GM18505 (cell line): Measurements from ENCODE around the gene MERTK.

Source experiments
- ATAC-seq: cut with Tn5 transposase; IDR thresholded peaks from one replicate; pipeline ENCODE4 v1.9.1; 2021; ENCODE audit not compliant: unreplicated experiment
- POLR2A ChIP-seq: IDR thresholded peaks from 4 replicates; pipeline ENCODE4 v1.6.1; 2011; ENCODE audit warnings: borderline replicate concordance; ENCODE audit not compliant: insufficient read depth, insufficient read length; ENCODE audit errors: extremely low read depth

Gene MERTK

GRCh38 chr2:112007493-112007892, 109.1 kb downstream of the MERTK start:
- no peak for ATAC-seq
- TF ChIP-seq POLR2A, result no peak

- no peak for TF ChIP-seq POLR2A
- ATAC-seq, result no peak
Observed at GRCh38 chr2:112008910-112009485, 110.6 kb downstream of the MERTK start.

GRCh38 chr2:112010751-112011150, 112.3 kb downstream of the MERTK start:
- no peak for TF ChIP-seq POLR2A
- ATAC-seq, result no peak

- no peak for ATAC-seq
- TF ChIP-seq POLR2A, result no peak
Observed at GRCh38 chr2:112012556-112012955, 114.1 kb downstream of the MERTK start.

GRCh38 chr2:112018846-112019245, 120.4 kb downstream of the MERTK start:
- ATAC-seq, result no peak
- TF ChIP-seq POLR2A, result no peak

- no peak for ATAC-seq
- no peak for TF ChIP-seq POLR2A
Observed at GRCh38 chr2:112019569-112019982, 121.2 kb downstream of the MERTK start.

GRCh38 chr2:112020561-112020960, 122.2 kb downstream of the MERTK start:
- ATAC-seq, result no peak
- TF ChIP-seq POLR2A, result no peak

- TF ChIP-seq POLR2A, result no peak
- no peak for ATAC-seq
Observed at GRCh38 chr2:112021290-112021689, 122.9 kb downstream of the MERTK start.

- no peak for ATAC-seq
Observed at GRCh38 chr2:112021781-112022231, 123.4 kb downstream of the MERTK start.

GRCh38 chr2:112023707-112024106, 125.3 kb downstream of the MERTK start:
- ATAC-seq, result no peak
- no peak for TF ChIP-seq POLR2A

More at GRCh38 chr2:112021781-112022231, 123.4 kb downstream of the MERTK start:
- no peak for TF ChIP-seq POLR2A

- ATAC-seq, result no peak
Observed at GRCh38 chr2:112024231-112024630, 125.8 kb downstream of the MERTK start.

GRCh38 chr2:112024896-112025491, 126.6 kb downstream of the MERTK start:
- ATAC-seq, result no peak
- TF ChIP-seq POLR2A, result no peak

More at GRCh38 chr2:112024231-112024630, 125.8 kb downstream of the MERTK start:
- TF ChIP-seq POLR2A, result no peak

GRCh38 chr2:112026509-112026908, 128.1 kb downstream of the MERTK start:
- no peak for TF ChIP-seq POLR2A
- ATAC-seq, result no peak

- no peak for ATAC-seq
- no peak for TF ChIP-seq POLR2A
Observed at GRCh38 chr2:112027767-112028166, 129.4 kb downstream of the MERTK start.
